IMR-90 (cell line): ENCODE measurements around the gene DPYD.

Experiments used
- BHLHE40 ChIP-seq: fragments of 150-350 bp; IDR thresholded peaks from 2 replicates; pipeline ENCODE4 v1.6.1; 2016; ENCODE audit warnings: mild to moderate bottlenecking, low read depth, low read length
- CHD1 ChIP-seq: IDR thresholded peaks from 2 replicates; pipeline ENCODE4 v1.6.1; 2012; ENCODE audit warnings: low read depth, low read length, improper control_type of control experiment
- FOS ChIP-seq: fragments of 150-350 bp; IDR thresholded peaks from 2 replicates; pipeline ENCODE4 v1.6.1; 2016; ENCODE audit warnings: low read depth, low read length
- MXI1 ChIP-seq: IDR thresholded peaks from 2 replicates; pipeline ENCODE4 v1.6.1; 2012; ENCODE audit warnings: low read depth, mild to moderate bottlenecking, low read length, moderate library complexity, borderline replicate concordance
- NFE2L2 ChIP-seq: fragments of 150-350 bp; IDR thresholded peaks from 2 replicates; pipeline ENCODE4 v1.6.1; 2016; ENCODE audit warnings: low read depth, mild to moderate bottlenecking, low read length
- POLR2A ChIP-seq: IDR thresholded peaks from 2 replicates; pipeline ENCODE4 v1.6.1; 2012; ENCODE audit warnings: mild to moderate bottlenecking, low read depth, low read length
- RAD21 ChIP-seq: IDR thresholded peaks from 2 replicates; pipeline ENCODE4 v1.6.1; 2012; ENCODE audit warnings: low read length, improper control_type of control experiment
- RCOR1 ChIP-seq: IDR thresholded peaks from 2 replicates; pipeline ENCODE4 v1.6.1; 2012; ENCODE audit warnings: mild to moderate bottlenecking, low read length, improper control_type of control experiment; ENCODE audit not compliant: insufficient replicate concordance
- RFX5 ChIP-seq: IDR thresholded peaks from 2 replicates; pipeline ENCODE4 v1.8.0; 2012; ENCODE audit warnings: low read depth, mild to moderate bottlenecking, low read length, moderate library complexity
- USF2 ChIP-seq: fragments of 150-350 bp; IDR thresholded peaks from 2 replicates; pipeline ENCODE4 v1.6.1; 2017; ENCODE audit warnings: mild to moderate bottlenecking, antibody characterized with exemption, low read length, low read depth
- TF ChIP-seq, protein P1 (sequence below): conservative IDR thresholded peaks from 2 replicates; pipeline ENCODE4 v1.5.1; 2012; ENCODE audit warnings: mild to moderate bottlenecking, low read depth, low read length, improper control_type of control experiment
- TF ChIP-seq, protein P2 (sequence below): fragments of 150-350 bp; IDR thresholded peaks from 2 replicates; pipeline ENCODE4 v1.6.1; 2016; ENCODE audit warnings: low read depth, mild to moderate bottlenecking, low read length, moderate library complexity, borderline replicate concordance

GRCh38 chr1:97845805-97846204 is 75.0 kb downstream of the DPYD start:
- TF ChIP-seq POLR2A (no peak), RCOR1 (no peak), RAD21 (no peak), FOS (no peak), MXI1 (no peak), USF2 (no peak), RFX5 (no peak), CHD1 (no peak), NFE2L2 (no peak), BHLHE40 (no peak)
- TF ChIP-seq, protein P1, sequence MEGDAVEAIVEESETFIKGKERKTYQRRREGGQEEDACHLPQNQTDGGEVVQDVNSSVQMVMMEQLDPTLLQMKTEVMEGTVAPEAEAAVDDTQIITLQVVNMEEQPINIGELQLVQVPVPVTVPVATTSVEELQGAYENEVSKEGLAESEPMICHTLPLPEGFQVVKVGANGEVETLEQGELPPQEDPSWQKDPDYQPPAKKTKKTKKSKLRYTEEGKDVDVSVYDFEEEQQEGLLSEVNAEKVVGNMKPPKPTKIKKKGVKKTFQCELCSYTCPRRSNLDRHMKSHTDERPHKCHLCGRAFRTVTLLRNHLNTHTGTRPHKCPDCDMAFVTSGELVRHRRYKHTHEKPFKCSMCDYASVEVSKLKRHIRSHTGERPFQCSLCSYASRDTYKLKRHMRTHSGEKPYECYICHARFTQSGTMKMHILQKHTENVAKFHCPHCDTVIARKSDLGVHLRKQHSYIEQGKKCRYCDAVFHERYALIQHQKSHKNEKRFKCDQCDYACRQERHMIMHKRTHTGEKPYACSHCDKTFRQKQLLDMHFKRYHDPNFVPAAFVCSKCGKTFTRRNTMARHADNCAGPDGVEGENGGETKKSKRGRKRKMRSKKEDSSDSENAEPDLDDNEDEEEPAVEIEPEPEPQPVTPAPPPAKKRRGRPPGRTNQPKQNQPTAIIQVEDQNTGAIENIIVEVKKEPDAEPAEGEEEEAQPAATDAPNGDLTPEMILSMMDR, result no peak
- TF ChIP-seq, protein P2, sequence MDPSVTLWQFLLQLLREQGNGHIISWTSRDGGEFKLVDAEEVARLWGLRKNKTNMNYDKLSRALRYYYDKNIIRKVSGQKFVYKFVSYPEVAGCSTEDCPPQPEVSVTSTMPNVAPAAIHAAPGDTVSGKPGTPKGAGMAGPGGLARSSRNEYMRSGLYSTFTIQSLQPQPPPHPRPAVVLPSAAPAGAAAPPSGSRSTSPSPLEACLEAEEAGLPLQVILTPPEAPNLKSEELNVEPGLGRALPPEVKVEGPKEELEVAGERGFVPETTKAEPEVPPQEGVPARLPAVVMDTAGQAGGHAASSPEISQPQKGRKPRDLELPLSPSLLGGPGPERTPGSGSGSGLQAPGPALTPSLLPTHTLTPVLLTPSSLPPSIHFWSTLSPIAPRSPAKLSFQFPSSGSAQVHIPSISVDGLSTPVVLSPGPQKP, result no peak
